Esophagus (tissue), 2 donors: ENCODE measurements around the gene TGM5. TPM values are rescaled to one million over a fixed set of nuclear protein-coding genes. Genes with fewer than 3 reads are reported as not detected.
"Not testable (repeated sequence)": the region's sequence is repeated elsewhere in the genome, so short reads cannot be mapped to it uniquely, and the experiment has no call there.

Experiments used
- H3K27ac ChIP-seq, 2 donors: one replicate each; pipeline ENCODE4 v1.5.1; 2013; ENCODE audit warnings: low read depth in 2 of 2, mild to moderate bottlenecking in 2 of 2, inconsistent platforms in 1 of 2, low read length in 1 of 2, moderate library complexity in 1 of 2
- H3K27me3 ChIP-seq, 2 donors: one replicate each; pipeline ENCODE4 v1.6.1; 2013; ENCODE audit warnings: low read length in 2 of 2, control low read depth in 1 of 2, mild to moderate bottlenecking in 1 of 2; ENCODE audit not compliant: insufficient read depth in 2 of 2, control insufficient read depth in 1 of 2
- H3K36me3 ChIP-seq, 2 donors: one replicate each; pipeline ENCODE4 v1.6.1; 2013; ENCODE audit warnings: low read length in 1 of 2; ENCODE audit not compliant: control insufficient read depth in 2 of 2, insufficient read depth in 2 of 2
- H3K4me1 ChIP-seq, 2 donors: one replicate each; pipeline ENCODE4 v1.6.1; 2013; ENCODE audit warnings: low read length in 1 of 2; ENCODE audit not compliant: control insufficient read depth in 2 of 2, insufficient read depth in 2 of 2
- H3K4me3 ChIP-seq, 2 donors: one replicate each; pipeline ENCODE4 v1.5.1; 2013; ENCODE audit warnings: low read length in 2 of 2, mild to moderate bottlenecking in 2 of 2, low read depth in 1 of 2, moderate library complexity in 1 of 2
- H3K9me3 ChIP-seq, 2 donors: one replicate each; pipeline ENCODE4 v1.6.1; 2013; ENCODE audit warnings: mild to moderate bottlenecking in 2 of 2, low read depth in 1 of 2, low read length in 1 of 2, moderate library complexity in 1 of 2; ENCODE audit not compliant: control insufficient read depth in 2 of 2, insufficient read depth in 1 of 2
- WGBS, 2 donors: extraction: QIAGEN DNeasy Blood & Tissue Kit; methylation state at CpG; one replicate each; pipeline ENCODE4 v1.1.7; 2013; 5-methylcytosine and 5-hydroxymethylcytosine counted together
- polyA plus RNA-seq, 2 donors: library from polyadenylated mRNA; stranded (reverse); fragments of 200-250 nt; gene quantifications; one replicate each; pipeline ENCODE4 v1.2.3, GENCODE V29; 2013
- donor health status: healthy with polysubstance abuse.
- donor health status: Bipolar disorder and iron deficiency.

The TGM5 gene
- polyA plus RNA-seq, 2 donors: 9.5 to 12.9 TPM

GRCh38 chr15:43239732-43240491 is 26.8 kb downstream of the TGM5 start:
- Histone ChIP-seq H3K36me3 (peaks cover 0 to 4% of the 10 kb centered on the region in 2 donors), H3K27me3 (no peaks in the 10 kb centered on the region), H3K4me1 (peaks cover 0 to 13% of the 10 kb centered on the region in 2 donors), H3K4me3 (no peak overlapping the region), H3K9me3 (peaks cover 0 to 4% of the 10 kb centered on the region in 2 donors), H3K27ac (no peak overlapping the region)
- 78 to 79% methylated on average over 7 of the region's 7 CpGs for WGBS, 2 donors

- peaks cover 0 to 4% of the 10 kb centered on the region in 2 donors for H3K9me3 ChIP-seq
- WGBS, 2 donors: 53 to 57% methylated on average over 10 of the region's 10 CpGs
- peaks cover 0 to 10% of the 10 kb centered on the region in 2 donors for H3K4me1 ChIP-seq
- H3K27me3 ChIP-seq: no peaks in the 10 kb centered on the region
- H3K27ac ChIP-seq: peak overlapping the region in 1 of 2 donors; percentile 27
- H3K4me3 ChIP-seq: no peak overlapping the region
- H3K36me3 ChIP-seq: peaks cover 0 to 6% of the 10 kb centered on the region in 2 donors
These were observed 28.0 kb downstream of the TGM5 start for GRCh38 chr15:43238671-43239131.

- Histone ChIP-seq H3K36me3 (peaks cover 0 to 6% of the 10 kb centered on the region in 2 donors), H3K4me3 (no peak overlapping the region), H3K27me3 (no peaks in the 10 kb centered on the region), H3K9me3 (peaks cover 0 to 4% of the 10 kb centered on the region in 2 donors), H3K4me1 (peaks cover 0 to 10% of the 10 kb centered on the region in 2 donors), H3K27ac (no peak overlapping the region)
- WGBS, 2 donors: 75 to 79% methylated on average over 9 of the region's 9 CpGs
These were observed 28.8 kb downstream of the TGM5 start for GRCh38 chr15:43237842-43238470.

GRCh38 chr15:43235536-43235935 is 31.2 kb downstream of the TGM5 start:
- WGBS, 2 donors: 92 to 97% methylated on average over 6 of the region's 6 CpGs
- H3K4me1 ChIP-seq: peaks cover 0 to 9% of the 10 kb centered on the region in 2 donors
- no peaks in the 10 kb centered on the region for H3K27me3 ChIP-seq
- H3K4me3 ChIP-seq: no peak overlapping the region
- H3K9me3 ChIP-seq: peaks cover 0 to 4% of the 10 kb centered on the region in 2 donors
- peaks cover 0 to 6% of the 10 kb centered on the region in 2 donors for H3K36me3 ChIP-seq
- H3K27ac ChIP-seq: no peak overlapping the region

- H3K9me3 ChIP-seq: no peaks in the 10 kb centered on the region
- H3K27ac ChIP-seq: no peak overlapping the region
- peaks cover 0 to 3% of the 10 kb centered on the region in 2 donors for H3K36me3 ChIP-seq
- H3K4me3 ChIP-seq: no peak overlapping the region
- WGBS, 2 donors: 86 to 89% methylated on average over 3 of the region's 3 CpGs
- H3K4me1 ChIP-seq: no peaks in the 10 kb centered on the region
- no peaks in the 10 kb centered on the region for H3K27me3 ChIP-seq
These were observed 34.3 kb downstream of the TGM5 start for GRCh38 chr15:43232289-43232874.

GRCh38 chr15:43230640-43231115 is 36.0 kb downstream of the TGM5 start:
- Histone ChIP-seq H3K27me3 (no peaks in the 10 kb centered on the region), H3K4me3 (no peak overlapping the region), H3K9me3 (no peaks in the 10 kb centered on the region), H3K36me3 (peaks cover 0 to 3% of the 10 kb centered on the region in 2 donors), H3K4me1 (no peaks in the 10 kb centered on the region), H3K27ac (no peak overlapping the region)
- WGBS, 2 donors: 45 to 65% methylated on average over 2 of the region's 2 CpGs

GRCh38 chr15:43229977-43230376 is 36.8 kb downstream of the TGM5 start:
- H3K27me3 ChIP-seq: no peaks in the 10 kb centered on the region
- H3K36me3 ChIP-seq: peaks cover 0 to 2% of the 10 kb centered on the region in 2 donors
- no peaks in the 10 kb centered on the region for H3K4me1 ChIP-seq
- H3K4me3 ChIP-seq: no peak overlapping the region
- 80 to 86% methylated on average over 5 of the region's 5 CpGs for WGBS, 2 donors
- no peak overlapping the region for H3K27ac ChIP-seq
- no peaks in the 10 kb centered on the region for H3K9me3 ChIP-seq

GRCh38 chr15:43226436-43227305 is 40.1 kb downstream of the TGM5 start:
- no peak overlapping the region for H3K4me3 ChIP-seq
- no peak overlapping the region for H3K27ac ChIP-seq
- H3K9me3 ChIP-seq: no peaks in the 10 kb centered on the region
- no peaks in the 10 kb centered on the region for H3K36me3 ChIP-seq
- H3K4me1 ChIP-seq: no peaks in the 10 kb centered on the region
- H3K27me3 ChIP-seq: no peaks in the 10 kb centered on the region
- 94 to 95% methylated on average over 54 to 57 of the region's 57 CpGs for WGBS, 2 donors

- H3K4me3 ChIP-seq, H3K27me3 ChIP-seq: not testable (repeated sequence)
- 82 to 88% methylated on average over 12 of the region's 12 CpGs for WGBS, 2 donors
These were observed 40.8 kb downstream of the TGM5 start for GRCh38 chr15:43225950-43226255.

More at GRCh38 chr15:43225950-43226255, 40.8 kb downstream of the TGM5 start:
- not testable (repeated sequence) for H3K4me1 ChIP-seq, H3K9me3 ChIP-seq, H3K27ac ChIP-seq, H3K36me3 ChIP-seq
